Ovary (tissue), 9 donors: ENCODE measurements around the gene PIK3C2G. TPM values are rescaled to one million over a fixed set of nuclear protein-coding genes. Genes with fewer than 3 reads are reported as not detected.

ENCODE experiments used
- DNase-seq, 5 donors: peaks; one replicate each; pipeline ENCODE4 v3.0.0-alpha.2; 2019 to 2020
- H3K27ac ChIP-seq, 2 donors: fragments of 200-600 bp; one replicate each; pipeline versions ENCODE4 v1.5.1 to v1.8.0; 2019 to 2022
- H3K27me3 ChIP-seq: fragments of 200-600 bp; one replicate; pipeline ENCODE4 v1.8.0; 2022
- H3K36me3 ChIP-seq: fragments of 200-600 bp; sonication (generic); one replicate; pipeline ENCODE4 v1.5.1; 2019
- H3K4me1 ChIP-seq: one replicate; pipeline ENCODE4 v1.8.1; 2013; ENCODE audit warnings: mild to moderate bottlenecking, moderate library complexity; ENCODE audit not compliant: insufficient read depth
- H3K4me3 ChIP-seq: fragments of 200-600 bp; sonication (generic); one replicate; pipeline ENCODE4 v1.5.1; 2017
- H3K9me3 ChIP-seq, 2 donors: fragments of 200-600 bp in 1 of 2; sonication (generic) in 1 of 2; one replicate each; pipeline versions ENCODE4 v1.5.1 to v1.8.1; 2013 to 2019; ENCODE audit warnings: mild to moderate bottlenecking in 1 of 2, moderate library complexity in 1 of 2
- CTCF ChIP-seq, 3 donors: fragments of 450-650 bp in 2 of 3; fragments of 200-600 bp in 1 of 3; IDR thresholded peaks; one replicate each; pipeline versions ENCODE4 v1.5.1 to v1.8.0; 2016 to 2022; ENCODE audit warnings: antibody characterized with exemption in 3 of 3, mild to moderate bottlenecking in 1 of 3
- EP300 ChIP-seq: sonication (generic); formaldehyde crosslinking; IDR thresholded peaks from one replicate; pipeline ENCODE4 v1.6.1; 2017; ENCODE audit warnings: antibody characterized with exemption
- POLR2A ChIP-seq: fragments of 450-650 bp; IDR thresholded peaks from one replicate; pipeline ENCODE4 v1.6.1; 2017; ENCODE audit warnings: antibody characterized with exemption, mild to moderate bottlenecking, moderate library complexity
- WGBS, 3 donors: extraction: QIAGEN DNeasy Blood & Tissue Kit in 1 of 3; methylation state at CpG; one replicate each; pipeline versions ENCODE4 v1.1.5 to v1.1.7; 2013 to 2017; 5-methylcytosine and 5-hydroxymethylcytosine counted together
- intact Hi-C, 4 donors: fragments of 100-400 bp; cut with DNase I; formaldehyde crosslinking; loops; one replicate each; pipeline versions ENCODE4 v1.11.0 to v1.15.1; 2022 to 2023
- polyA plus RNA-seq, 2 donors: library from polyadenylated mRNA; stranded (reverse); fragments of 200-250 nt in 1 of 2; fragments of 350-450 nt in 1 of 2; fragmentation: Illumina TruSeq in 1 of 2; extraction: RNeasy Lipid Tissue Mini Kit (QIAGEN cat#74804) in 1 of 2; gene quantifications; one replicate each; pipeline ENCODE4 v1.2.3, GENCODE V29; 2013 to 2014
- total RNA-seq, 7 donors: library from RNA; depleted of rRNA in 2 of 7; stranded (reverse); fragments of >200 nt in 2 of 7; fragmentation: NEBNext Ultra II Directional in 3 of 7; extraction: Animal tissue kit (Norgen Biotek cat#: 25700) in 3 of 7; gene quantifications; one replicate each; pipeline versions ENCODE4 v1.1.0 to v1.2.4, GENCODE V29; 2016 to 2023
- donor health status: DM: no; HTN: no; CAD: no; lungs with moderate emphysema.
- donor health status: DM: no; HTN: no; CAD: no.
- donor health status: Bipolar disorder and iron deficiency.
- donor health status: DM: yes; HTN: yes; CAD: no.
- donor health status: DM: no; HTN: no; CAD: no.
- donor health status: DM: yes; HTN: yes; CAD: no.

Gene PIK3C2G
- total and polyA plus RNA-seq, 9 donors = 0.02 to 1.6 (median 0.07) TPM; not detected in 4

- DNase-seq = no peak
- H3K4me3 ChIP-seq = no peak overlapping the region
- H3K27me3 ChIP-seq = no peaks in the 10 kb centered on the region
- H3K27ac ChIP-seq = no peak overlapping the region
- H3K36me3 ChIP-seq = no peaks in the 10 kb centered on the region
- H3K4me1 ChIP-seq = no peaks in the 10 kb centered on the region
- H3K9me3 ChIP-seq = no peaks in the 10 kb centered on the region
- intact Hi-C loops = no loop called here
- WGBS, 3 donors = 92 to 100% (median 95%) methylated on average over 1 of the region's 1 CpG
- no peak for TF ChIP-seq POLR2A
- TF ChIP-seq CTCF (IDR thresholded peaks at IDR 0.05) = no peak
Measured at GRCh38 chr12:18468246-18469075, 207.1 kb downstream of the PIK3C2G start.

GRCh38 chr12:18470251-18470650 lies 208.9 kb downstream of the PIK3C2G start:
- 78 to 90% (median 80%) methylated on average over 3 of the region's 3 CpGs for WGBS, 3 donors
- intact Hi-C loops = no loop called here
- Histone ChIP-seq H3K36me3 (no peaks in the 10 kb centered on the region), H3K27me3 (no peaks in the 10 kb centered on the region), H3K4me3 (no peak overlapping the region), H3K27ac (no peak overlapping the region), H3K4me1 (no peaks in the 10 kb centered on the region), H3K9me3 (no peaks in the 10 kb centered on the region)
- no peak for DNase-seq
- no peak for TF ChIP-seq CTCF (IDR thresholded peaks at IDR 0.05)
- no peak for TF ChIP-seq POLR2A

DNA sequence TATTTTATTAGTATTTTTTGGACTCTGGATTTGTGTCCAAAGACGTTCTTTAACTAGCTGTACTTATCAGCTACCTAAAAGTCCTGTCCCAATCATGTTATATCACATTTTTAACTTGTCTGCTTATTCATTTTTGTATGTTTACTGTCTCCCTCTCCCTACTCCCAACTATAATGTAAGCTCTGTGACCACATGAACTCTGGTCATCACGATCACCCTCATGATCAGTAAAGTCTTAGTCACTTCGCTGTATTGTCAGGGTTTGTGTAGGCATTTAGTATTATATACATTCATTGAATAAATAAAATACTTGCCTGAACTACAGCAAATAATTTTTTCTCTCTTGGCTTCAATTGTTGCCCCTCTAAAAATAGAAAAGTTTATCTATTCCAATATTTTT lies 211.0 kb downstream of the PIK3C2G start:
- Histone ChIP-seq H3K4me3 (no peak overlapping the region), H3K36me3 (no peaks in the 10 kb centered on the region), H3K4me1 (no peaks in the 10 kb centered on the region), H3K27ac (no peak overlapping the region), H3K9me3 (no peaks in the 10 kb centered on the region), H3K27me3 (no peaks in the 10 kb centered on the region)
- 91 to 92% (median 91%) methylated on average over 3 of the region's 3 CpGs for WGBS, 3 donors
- no peak for DNase-seq
- intact Hi-C loops = no loop called here
- TF ChIP-seq POLR2A (no peak), EP300 (no peak), CTCF (IDR thresholded peaks at IDR 0.05) (no peak)

- Histone ChIP-seq H3K4me3 (no peak overlapping the region), H3K27ac (no peak overlapping the region), H3K36me3 (no peaks in the 10 kb centered on the region), H3K4me1 (no peaks in the 10 kb centered on the region), H3K27me3 (no peaks in the 10 kb centered on the region), H3K9me3 (no peaks in the 10 kb centered on the region)
- no peak for TF ChIP-seq EP300
- TF ChIP-seq POLR2A = no peak
- no peak for TF ChIP-seq CTCF (IDR thresholded peaks at IDR 0.05)
- WGBS, 3 donors = 93 to 95% (median 95%) methylated on average over 9 of the region's 9 CpGs
- no peak for DNase-seq
- intact Hi-C loops = no loop called here
Measured at GRCh38 chr12:18472806-18473205, 211.5 kb downstream of the PIK3C2G start.
